BE2C (cell line): ENCODE results near the gene MYH9.

Source experiments
- DNase-seq: peaks from one replicate; pipeline ENCODE4 v3.0.0-alpha.2; 2020
- H3K27me3 ChIP-seq: fragments of 250-450 bp; sonication (Bioruptor Pico); 2 replicates; pipeline ENCODE4 v1.5.1; 2020; ENCODE audit warnings: mild to moderate bottlenecking
- H3K36me3 ChIP-seq: fragments of 250-450 bp; sonication (Bioruptor Pico); 2 replicates; pipeline ENCODE4 v1.5.1; 2020; ENCODE audit warnings: mild to moderate bottlenecking
- H3K4me1 ChIP-seq: fragments of 250-450 bp; sonication (Bioruptor Pico); 2 replicates; pipeline ENCODE4 v1.5.1; 2020
- H3K4me3 ChIP-seq: 2 replicates; pipeline ENCODE4 v1.5.1; 2011; ENCODE audit warnings: low read depth, low read length
- H3K9me3 ChIP-seq: fragments of 250-450 bp; sonication (Bioruptor Pico); 2 replicates; pipeline ENCODE4 v1.5.1; 2020
- TF ChIP-seq, protein P1 (sequence below): IDR thresholded peaks from 2 replicates; pipeline ENCODE4 v1.5.1; 2012; ENCODE audit warnings: mild to moderate bottlenecking, low read depth, low read length

MYH9 gene

DNA sequence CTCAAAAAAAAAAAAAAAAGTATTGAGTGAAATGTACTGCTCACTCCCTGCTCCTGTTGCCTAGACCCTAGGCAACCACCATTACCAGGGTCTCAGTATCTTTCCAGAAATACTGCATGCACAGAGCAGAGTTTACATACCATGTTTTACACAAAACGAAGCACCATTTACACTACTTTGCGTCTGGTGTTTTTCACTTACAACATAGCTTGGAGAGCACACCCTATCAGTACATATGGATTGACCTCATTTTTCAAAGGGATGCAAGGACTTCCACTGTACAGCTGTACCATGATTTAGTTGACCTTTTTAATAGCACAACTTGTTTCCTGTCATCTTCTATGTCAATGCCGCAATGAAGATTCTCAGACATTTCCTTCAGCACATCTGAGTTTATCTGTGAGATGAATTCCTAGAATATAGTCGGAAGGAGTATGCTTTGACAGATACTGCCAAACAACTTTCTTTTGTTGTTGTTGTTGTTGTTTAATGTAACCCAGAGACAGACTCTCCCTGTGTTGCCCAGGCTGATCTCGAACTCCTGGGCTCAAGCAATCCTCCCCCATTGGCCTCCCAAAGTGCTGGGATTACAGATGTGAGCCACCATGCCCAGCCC lies 6.1 kb downstream of the MYH9 start:
- no peaks in the 10 kb centered on the region; the same call in none of the 2 replicates for H3K36me3 ChIP-seq
- H3K27me3 ChIP-seq, result no peaks in the 10 kb centered on the region
- TF ChIP-seq, protein P1, sequence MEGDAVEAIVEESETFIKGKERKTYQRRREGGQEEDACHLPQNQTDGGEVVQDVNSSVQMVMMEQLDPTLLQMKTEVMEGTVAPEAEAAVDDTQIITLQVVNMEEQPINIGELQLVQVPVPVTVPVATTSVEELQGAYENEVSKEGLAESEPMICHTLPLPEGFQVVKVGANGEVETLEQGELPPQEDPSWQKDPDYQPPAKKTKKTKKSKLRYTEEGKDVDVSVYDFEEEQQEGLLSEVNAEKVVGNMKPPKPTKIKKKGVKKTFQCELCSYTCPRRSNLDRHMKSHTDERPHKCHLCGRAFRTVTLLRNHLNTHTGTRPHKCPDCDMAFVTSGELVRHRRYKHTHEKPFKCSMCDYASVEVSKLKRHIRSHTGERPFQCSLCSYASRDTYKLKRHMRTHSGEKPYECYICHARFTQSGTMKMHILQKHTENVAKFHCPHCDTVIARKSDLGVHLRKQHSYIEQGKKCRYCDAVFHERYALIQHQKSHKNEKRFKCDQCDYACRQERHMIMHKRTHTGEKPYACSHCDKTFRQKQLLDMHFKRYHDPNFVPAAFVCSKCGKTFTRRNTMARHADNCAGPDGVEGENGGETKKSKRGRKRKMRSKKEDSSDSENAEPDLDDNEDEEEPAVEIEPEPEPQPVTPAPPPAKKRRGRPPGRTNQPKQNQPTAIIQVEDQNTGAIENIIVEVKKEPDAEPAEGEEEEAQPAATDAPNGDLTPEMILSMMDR, result no peak
- no peak for DNase-seq
- no peak overlapping the region for H3K4me3 ChIP-seq
- H3K4me1 ChIP-seq, result peaks cover 5% of the 10 kb centered on the region; the same call in 1 of the 2 replicates
- no peaks in the 10 kb centered on the region for H3K9me3 ChIP-seq

DNA sequence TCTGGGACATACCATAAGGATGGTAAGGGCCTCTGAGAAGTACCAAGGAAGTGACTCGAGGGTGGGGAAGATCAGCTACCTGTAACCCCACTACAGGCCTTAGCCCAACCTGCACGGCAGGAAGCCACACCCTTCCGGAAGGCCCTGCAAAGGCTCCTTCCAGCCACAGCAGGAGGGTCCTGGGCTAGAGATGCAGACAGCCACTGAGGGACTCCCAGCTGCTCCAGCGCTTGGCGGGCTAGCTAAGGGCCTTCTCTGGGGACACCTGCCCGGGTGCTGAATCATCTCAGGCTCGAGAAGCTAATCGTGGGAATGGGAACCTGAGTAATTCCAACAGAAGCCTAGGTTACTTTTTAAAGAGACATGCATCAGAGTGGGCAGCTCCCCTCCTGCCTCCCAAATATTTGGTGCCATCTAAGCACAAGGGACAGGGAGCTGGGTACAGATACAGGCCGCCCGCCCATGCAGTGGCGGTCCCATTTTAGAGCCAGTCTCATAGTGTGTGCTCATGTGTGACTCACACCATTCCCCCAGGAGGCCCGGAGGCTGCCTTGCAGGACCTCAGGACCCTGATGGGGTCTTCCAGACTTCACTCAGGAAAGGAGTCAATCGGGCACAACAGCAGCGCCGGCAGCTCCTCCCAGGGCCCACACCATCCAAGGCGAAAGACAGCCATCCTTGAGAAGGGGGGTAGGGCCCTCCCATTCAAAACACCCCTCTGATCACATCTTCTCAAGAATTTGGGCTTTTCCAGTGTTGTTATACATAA lies 8.0 kb downstream of the MYH9 start:
- no peak for DNase-seq
- H3K4me3 ChIP-seq, result no peak overlapping the region
- H3K4me1 ChIP-seq, result no peaks in the 10 kb centered on the region
- H3K27me3 ChIP-seq, result no peaks in the 10 kb centered on the region
- no peaks in the 10 kb centered on the region for H3K9me3 ChIP-seq
- no peaks in the 10 kb centered on the region; the same call in none of the 2 replicates for H3K36me3 ChIP-seq
- TF ChIP-seq, protein P1, result no peak

- Histone ChIP-seq H3K36me3 (no peaks in the 10 kb centered on the region; the same call in none of the 2 replicates), H3K9me3 (no peaks in the 10 kb centered on the region), H3K4me3 (no peak overlapping the region), H3K4me1 (no peaks in the 10 kb centered on the region), H3K27me3 (no peaks in the 10 kb centered on the region)
- TF ChIP-seq, protein P1, result no peak
- DNase-seq, result no peak
Observed at GRCh38 chr22:36378869-36379217, 8.9 kb downstream of the MYH9 start.

GRCh38 chr22:36378080-36378868 lies 9.5 kb downstream of the MYH9 start:
- Histone ChIP-seq H3K36me3 (no peaks in the 10 kb centered on the region; the same call in none of the 2 replicates), H3K4me1 (no peaks in the 10 kb centered on the region)
- TF ChIP-seq, protein P1, result no peak

GRCh38 chr22:36377022-36377631 lies 10.6 kb downstream of the MYH9 start:
- Histone ChIP-seq H3K4me3 (no peak overlapping the region), H3K9me3 (no peaks in the 10 kb centered on the region), H3K36me3 (no peaks in the 10 kb centered on the region; the same call in 1 of the 2 replicates), H3K4me1 (no peaks in the 10 kb centered on the region), H3K27me3 (no peaks in the 10 kb centered on the region)
- TF ChIP-seq, protein P1, result no peak
- DNase-seq, result no peak

More at GRCh38 chr22:36378080-36378868, 9.5 kb downstream of the MYH9 start:
- Histone ChIP-seq H3K9me3 (no peaks in the 10 kb centered on the region), H3K4me3 (no peak overlapping the region), H3K27me3 (no peaks in the 10 kb centered on the region)
- no peak for DNase-seq
